Lower leg skin (tissue), 4 donors: ENCODE results near the gene LTC4S. TPM values are rescaled to one million over a fixed set of nuclear protein-coding genes. Genes with fewer than 3 reads are reported as not detected.

Source experiments
- DNase-seq, 2 donors: peaks; one replicate each; pipeline ENCODE4 v3.0.0-alpha.2; 2019; ENCODE audit warnings: low spot score in 2 of 2
- H3K4me3 ChIP-seq: fragments of 200-600 bp; sonication (generic); 2 replicates; pipeline ENCODE4 v1.5.1; 2017; ENCODE audit warnings: mild to moderate bottlenecking, low read depth; ENCODE audit not compliant: poor library complexity, severe bottlenecking
- CTCF ChIP-seq, 3 donors: fragments of 450-650 bp; IDR thresholded peaks; one replicate each; pipeline ENCODE4 v1.5.1; 2016; ENCODE audit warnings: antibody characterized with exemption in 3 of 3, mild to moderate bottlenecking in 3 of 3, moderate library complexity in 2 of 3
- POLR2A ChIP-seq, 2 donors: fragments of 450-650 bp; IDR thresholded peaks; one replicate each; pipeline ENCODE4 v1.6.1; 2016 to 2017; ENCODE audit warnings: antibody characterized with exemption in 2 of 2, mild to moderate bottlenecking in 1 of 2, moderate library complexity in 1 of 2
- WGBS, 2 donors: methylation state at CpG; one replicate each; pipeline ENCODE4 v1.1.5; 2018; 5-methylcytosine and 5-hydroxymethylcytosine counted together
- intact Hi-C: fragments of 100-400 bp; cut with DNase I; formaldehyde crosslinking; loops from one replicate; pipeline ENCODE4 v1.15.0; 2023; ENCODE audit warnings: low total_unique reads
- total RNA-seq, 4 donors: library from RNA; depleted of rRNA; stranded (reverse); fragments of >200 nt; gene quantifications; one replicate each; pipeline ENCODE4 v1.1.0, GENCODE V29; 2016

LTC4S gene
- total RNA-seq, 4 donors from 2014 or later, result 3.5 to 14.8 (median 9.6) TPM

DNA sequence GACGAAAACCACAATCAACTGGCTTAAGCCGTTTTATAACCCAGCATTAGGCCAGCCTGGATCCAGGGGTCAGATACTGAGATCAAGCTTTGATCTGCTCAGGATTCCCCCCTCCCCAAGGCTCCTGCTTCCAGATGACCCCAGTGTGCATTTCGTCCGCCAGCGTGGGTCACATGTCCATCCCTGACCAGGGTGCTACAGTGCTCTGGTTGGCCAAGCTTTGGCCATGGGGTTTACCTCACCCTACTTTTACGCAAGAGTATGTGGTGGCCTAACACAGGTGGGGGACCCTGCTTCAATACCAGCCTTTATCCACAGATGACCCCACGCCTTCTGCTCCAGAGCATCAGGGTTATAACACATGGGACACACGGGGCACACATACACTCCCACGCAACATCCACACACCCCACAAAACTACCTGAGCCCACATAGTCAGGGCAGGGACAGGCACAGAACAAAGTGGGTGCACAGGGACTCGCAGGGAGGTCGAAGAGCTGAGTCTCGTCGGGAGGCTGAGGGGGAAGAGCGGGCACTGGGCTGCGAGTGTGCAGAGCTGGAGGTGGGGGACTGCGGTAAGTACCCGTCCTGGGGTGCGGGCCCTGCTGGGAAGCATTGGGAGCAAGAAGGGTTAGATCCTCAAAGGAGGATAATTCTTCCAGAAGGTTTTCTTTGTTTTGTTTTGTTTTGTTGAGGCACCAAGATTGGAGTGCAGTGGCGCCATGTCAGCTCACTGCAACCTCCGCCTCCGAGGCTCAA lies 21.9 kb downstream of the LTC4S start:
- TF ChIP-seq POLR2A (IDR thresholded peaks at IDR 0.05) (no peak), CTCF (IDR thresholded peaks at IDR 0.05) (no peak)
- 96% methylated on average over 21 of the region's 21 CpGs for WGBS, 2 donors
- intact Hi-C loops, result no loop called here
- no peak for DNase-seq
- no peak overlapping the region for H3K4me3 ChIP-seq

- TF ChIP-seq POLR2A (IDR thresholded peaks at IDR 0.05), result no peak
- TF ChIP-seq CTCF (IDR thresholded peaks at IDR 0.05), result no peak
- 69 to 80% methylated on average over 23 of the region's 23 CpGs for WGBS, 2 donors
- no peak overlapping the region for H3K4me3 ChIP-seq
- DNase-seq, result no peak
- intact Hi-C loops, result no loop called here
Measured at GRCh38 chr5:179816401-179816795, 22.6 kb downstream of the LTC4S start.

GRCh38 chr5:179816796-179817469 lies 23.1 kb downstream of the LTC4S start:
- 4 to 9% methylated on average over 15 to 43 of the region's 72 CpGs for WGBS, 2 donors
- no peak for DNase-seq
- TF ChIP-seq POLR2A (IDR thresholded peaks at IDR 0.05), result no peak
- no peak for TF ChIP-seq CTCF (IDR thresholded peaks at IDR 0.05)
- H3K4me3 ChIP-seq, result peak overlapping the region; percentile 4
- intact Hi-C loops, result no loop called here

DNA sequence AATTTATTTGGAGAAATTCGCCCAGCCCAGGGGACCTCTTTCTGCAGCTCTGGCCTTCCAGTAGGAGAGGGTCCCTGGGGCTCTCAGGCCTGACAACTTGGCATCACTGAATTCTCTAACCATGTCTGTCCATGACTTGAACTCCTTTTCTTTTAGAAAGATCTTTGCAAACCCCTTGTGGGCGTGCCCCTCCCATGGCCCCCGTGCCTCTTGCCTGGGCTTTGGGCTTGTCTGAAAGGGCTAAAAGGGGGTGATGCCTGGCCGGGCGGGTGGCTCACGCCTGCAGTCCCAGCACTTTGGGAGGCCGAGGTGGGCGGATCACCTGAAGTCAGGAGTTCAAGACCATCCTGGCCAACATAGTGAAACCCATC lies 23.7 kb downstream of the LTC4S start:
- no peak overlapping the region for H3K4me3 ChIP-seq
- DNase-seq, result no peak
- 78 to 81% methylated on average over 7 to 8 of the region's 8 CpGs for WGBS, 2 donors
- intact Hi-C loops, result no loop called here
- TF ChIP-seq CTCF (IDR thresholded peaks at IDR 0.05), result no peak
- no peak for TF ChIP-seq POLR2A (IDR thresholded peaks at IDR 0.05)

DNA sequence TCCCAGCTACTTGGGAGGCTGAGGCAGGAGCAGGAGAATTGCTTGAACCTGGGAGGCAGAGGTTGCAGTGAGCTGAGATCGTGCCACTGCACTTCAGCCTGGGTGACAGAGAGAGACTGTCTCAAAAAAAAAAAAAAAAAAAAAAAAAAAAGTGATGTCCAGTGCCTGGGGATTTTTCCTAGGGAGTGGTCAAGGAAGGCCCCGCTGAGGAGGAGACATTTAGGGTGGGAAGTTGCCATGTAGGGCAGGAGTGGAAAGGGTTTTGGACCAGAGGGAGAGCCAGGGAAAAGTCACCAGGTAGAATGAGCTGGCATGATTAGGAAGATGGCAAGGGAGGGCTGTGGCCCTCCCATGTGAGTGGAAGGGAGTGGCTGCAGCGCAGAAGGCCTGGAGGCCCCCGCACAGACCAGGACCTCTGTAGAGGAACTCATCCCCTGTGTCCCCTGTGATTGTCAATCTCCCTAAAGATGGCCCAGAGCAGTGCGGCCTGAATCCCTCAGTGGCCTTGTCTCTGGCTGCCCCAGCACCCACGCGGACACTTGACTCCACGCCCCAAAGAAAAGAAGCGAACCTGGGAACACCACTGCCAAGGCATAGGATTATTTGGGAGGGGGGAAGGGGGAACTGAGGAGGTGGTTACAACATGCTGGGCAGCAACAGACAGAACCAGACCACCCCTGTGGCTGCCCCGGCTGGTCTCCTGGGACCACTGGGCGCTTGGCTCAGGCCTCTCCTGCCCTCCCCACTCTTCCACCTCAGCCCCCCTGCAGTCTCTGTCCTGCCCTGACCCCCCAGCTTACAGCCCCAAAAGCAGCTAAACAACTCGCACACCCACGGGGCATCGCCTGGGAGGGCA lies 24.3 kb downstream of the LTC4S start:
- no peak for TF ChIP-seq POLR2A (IDR thresholded peaks at IDR 0.05)
- TF ChIP-seq CTCF (IDR thresholded peaks at IDR 0.05), result no peak
- DNase-seq, result peak; percentile 38 to 85
- WGBS, 2 donors, result 39 to 45% methylated on average over 14 of the region's 14 CpGs
- intact Hi-C loops, result no loop called here
- no peak overlapping the region for H3K4me3 ChIP-seq
